ENCODE measurements around the gene ZNF205.
A peak's percentile ranks its signal among the peaks of the same experiment; 100 is the strongest.

Gene ZNF205

GRCh38 chr16:3106205-3106928 lies 6.0 kb upstream of the ZNF205 start:
- peak; percentile 94 for DNase-seq

- no peak for DNase-seq
Measured at GRCh38 chr16:3112881-3113574, 642 bp downstream of the ZNF205 start.

- no peak for DNase-seq
Measured at GRCh38 chr16:3113765-3114479, 1.5 kb downstream of the ZNF205 start.

- no peak for DNase-seq
Measured at GRCh38 chr16:3115003-3115402, 2.6 kb downstream of the ZNF205 start.

- no peak for DNase-seq
Measured at GRCh38 chr16:3115561-3115960, 3.2 kb downstream of the ZNF205 start.

- no peak for DNase-seq
Measured at GRCh38 chr16:3118204-3118790, 5.9 kb downstream of the ZNF205 start.

GRCh38 chr16:3118846-3119245 lies 6.5 kb downstream of the ZNF205 start:
- DNase-seq, result no peak

- no peak for DNase-seq
Measured at GRCh38 chr16:3119286-3119685, 6.9 kb downstream of the ZNF205 start.

- no peak for DNase-seq
Measured at GRCh38 chr16:3119701-3120408, 7.5 kb downstream of the ZNF205 start.

- no peak for DNase-seq
Measured at GRCh38 chr16:3120435-3120834, 8.0 kb downstream of the ZNF205 start.

- DNase-seq, result no peak
Measured at GRCh38 chr16:3121851-3122467, 9.6 kb downstream of the ZNF205 start.

- no peak for DNase-seq
Measured at GRCh38 chr16:3122926-3123570, 10.7 kb downstream of the ZNF205 start.

- DNase-seq, result peak; percentile 98
Measured at GRCh38 chr16:3123986-3124886, 11.8 kb downstream of the ZNF205 start.

- DNase-seq, result no peak
Measured at GRCh38 chr16:3127745-3128144, 15.4 kb downstream of the ZNF205 start.

- DNase-seq, result peak; percentile 79
Measured at GRCh38 chr16:3129137-3130131, 17.0 kb downstream of the ZNF205 start.

- DNase-seq, result peak; percentile 69
Measured at GRCh38 chr16:3131755-3132377, 19.5 kb downstream of the ZNF205 start.

- DNase-seq, result no peak
Measured at GRCh38 chr16:3133844-3134243, 21.5 kb downstream of the ZNF205 start.

- peak; percentile 95 for DNase-seq
Measured at GRCh38 chr16:3134338-3135125, 22.1 kb downstream of the ZNF205 start, which contains the start of gene ZNF213. Gene ZNF213, plus strand, starts transcription at chr16:3135029. Its CDS starts 2,252 bp downstream, at chr16:3137281.
